Activated CD4-positive, alpha-beta T cell treated with anti-CD3 and anti-CD28 coated beads, Interleukin-2, amount 50 U/mL, for 24 hours (primary cell): ENCODE results near the gene NBPF1.
"Not testable (repeated sequence)": the region's sequence is repeated elsewhere in the genome, so short reads cannot be mapped to it uniquely, and the experiment has no call there.

ENCODE experiments used
- DNase-seq, 2 donors: peaks; one replicate each; pipeline ENCODE4 v3.0.0-alpha.2; 2020; ENCODE audit warnings: low read depth in 1 of 2, low spot score in 1 of 2

NBPF1 gene

GRCh38 chr1:16553244-16553643, 60.1 kb downstream of the NBPF1 start:
- DNase-seq, result not testable (repeated sequence)

- not testable (repeated sequence) for DNase-seq
Observed at GRCh38 chr1:16550212-16550918, 63.0 kb downstream of the NBPF1 start.

- DNase-seq, result not testable (repeated sequence)
Observed at GRCh38 chr1:16549545-16549944, 63.8 kb downstream of the NBPF1 start.

- DNase-seq, result not testable (repeated sequence)
Observed at GRCh38 chr1:16547502-16548241, 65.7 kb downstream of the NBPF1 start.

- DNase-seq, result not testable (repeated sequence)
Observed at GRCh38 chr1:16545682-16546095, 67.7 kb downstream of the NBPF1 start.

- not testable (repeated sequence) for DNase-seq
Observed at GRCh38 chr1:16540421-16540893, 72.9 kb downstream of the NBPF1 start.

GRCh38 chr1:16537528-16537927, 75.8 kb downstream of the NBPF1 start:
- not testable (repeated sequence) for DNase-seq

- not testable (repeated sequence) for DNase-seq
Observed at GRCh38 chr1:16536796-16537195, 76.6 kb downstream of the NBPF1 start.

- not testable (repeated sequence) for DNase-seq
Observed at GRCh38 chr1:16535898-16536297, 77.5 kb downstream of the NBPF1 start.

GRCh38 chr1:16535487-16535886, 77.9 kb downstream of the NBPF1 start:
- DNase-seq, result not testable (repeated sequence)

GRCh38 chr1:16534829-16535456, 78.4 kb downstream of the NBPF1 start:
- peak; percentile 35 to 38 for DNase-seq

- not testable (repeated sequence) for DNase-seq
Observed at GRCh38 chr1:16534239-16534828, 79.0 kb downstream of the NBPF1 start.

- DNase-seq, result not testable (repeated sequence)
Observed at GRCh38 chr1:16532235-16532991, 81.0 kb downstream of the NBPF1 start.

- DNase-seq, result not testable (repeated sequence)
Observed at GRCh38 chr1:16528338-16528737, 85.0 kb downstream of the NBPF1 start.

GRCh38 chr1:16525769-16526168, 87.6 kb downstream of the NBPF1 start:
- DNase-seq, result not testable (repeated sequence)

- DNase-seq, result not testable (repeated sequence)
Observed at GRCh38 chr1:16521679-16522078, 91.7 kb downstream of the NBPF1 start.

GRCh38 chr1:16521288-16521583, 92.1 kb downstream of the NBPF1 start:
- DNase-seq, result no peak

GRCh38 chr1:16520435-16521287, 92.7 kb downstream of the NBPF1 start:
- DNase-seq, result not testable (repeated sequence)

- DNase-seq, result not testable (repeated sequence)
Observed at GRCh38 chr1:16519255-16519951, 94.0 kb downstream of the NBPF1 start.
